Measurements from ENCODE around the gene PTPN14. TPM values are rescaled to one million over a fixed set of nuclear protein-coding genes. Genes with fewer than 3 reads are reported as not detected.

PTPN14 gene
- total and polyA plus RNA-seq, 2 of the 8 experiments (the other 6 are each of a cell fraction or from before 2014, with no cell fraction given): 14.4 to 93.6 TPM

DNA sequence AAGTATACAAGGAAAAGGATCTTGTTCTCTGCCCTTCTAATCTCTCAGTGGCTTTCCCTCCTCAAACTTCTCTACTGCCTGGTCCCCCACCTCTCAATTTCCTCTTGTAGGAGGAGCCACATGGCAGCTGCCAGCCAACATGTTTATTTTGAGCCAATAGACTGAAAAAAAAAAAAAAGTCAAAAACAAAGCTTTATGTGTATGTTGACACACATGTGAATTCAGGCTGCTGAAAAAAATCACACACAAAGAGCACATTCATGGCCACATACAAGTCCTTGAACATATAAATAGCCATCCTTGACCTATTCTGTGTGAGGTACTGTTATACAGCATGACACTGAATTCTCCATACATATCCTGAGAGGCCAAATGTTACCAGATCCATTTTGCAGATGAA lies 3.7 kb downstream of the PTPN14 start:
- no peaks in the 10 kb centered on the region for H3K27me3 ChIP-seq (replicated peaks in 1 of 4; ENCODE audit: control insufficient read depth in 3 of 4, extremely low read depth in 1 of 4, insufficient read depth in 3 of 4, low read length in 3 of 4)
- TF ChIP-seq, protein P1, sequence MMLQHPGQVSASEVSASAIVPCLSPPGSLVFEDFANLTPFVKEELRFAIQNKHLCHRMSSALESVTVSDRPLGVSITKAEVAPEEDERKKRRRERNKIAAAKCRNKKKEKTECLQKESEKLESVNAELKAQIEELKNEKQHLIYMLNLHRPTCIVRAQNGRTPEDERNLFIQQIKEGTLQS (IDR thresholded peaks at IDR 0.05; ENCODE audit: insufficient read depth, low read depth, low read length): no peak
- TF ChIP-seq NRF1 (IDR thresholded peaks at IDR 0.05; ENCODE audit: low read depth, low read length): no peak
- TF ChIP-seq CHD1 (IDR thresholded peaks at IDR 0.05; ENCODE audit: low read depth, low read length): no peak
- TF ChIP-seq POLR2AphosphoS5 (IDR thresholded peaks at IDR 0.05; ENCODE audit: low read depth, low read length): no peak
- no peaks in the 10 kb centered on the region for H3K9me3 ChIP-seq (ENCODE audit: insufficient read depth in 2 of 2, low read depth in 1 of 2, low read length in 1 of 2)
- H3K23ac ChIP-seq (ENCODE audit: insufficient read length): no peak overlapping the region
- H3K56ac ChIP-seq (replicated peaks; ENCODE audit: insufficient read length, low read depth, low read length): no peak overlapping the region
- peaks cover 8% of the 10 kb centered on the region; the same call in 1 of the 2 replicates for H3K23me2 ChIP-seq (ENCODE audit: low read depth, low read length)
- no peak overlapping the region for H2BK12ac ChIP-seq (ENCODE audit: low read depth, low read length)
- H3K27ac ChIP-seq (ENCODE audit: low read depth, low read length): no peak overlapping the region
- no peak for DNase-seq (ENCODE audit: low read depth in 1 of 2, low spot score in 2 of 2)
- ChIA-PET POLR2A (ENCODE audit: partially characterized antibody) (interaction anchor here (1.0 kb wide), 1 partner anchor 57 kb away, joined by 3 read pairs; no protein-coding TSS in a partner anchor), CTCF (ENCODE audit: partially characterized antibody) (interaction anchor here (0.6 to 7.2 kb wide), 12 partner anchors 9 to 335 kb away, joined by 3 to 54 read pairs (median 3); no protein-coding TSS in a partner anchor)
- peak overlapping the region; percentile 9; the same call in 1 of the 2 replicates for H2BK20ac ChIP-seq (ENCODE audit: low read length)
- no peak overlapping the region for H3K14ac ChIP-seq (ENCODE audit: insufficient read length)
- H3K18ac ChIP-seq (ENCODE audit: extremely low read depth, low read length): no peak overlapping the region
- H4K5ac ChIP-seq (ENCODE audit: insufficient read length, low read depth, low read length): no peak overlapping the region
- H3K36me3 ChIP-seq (ENCODE audit: control insufficient read depth in 2 of 4, insufficient read depth in 4 of 4, low read length in 3 of 4): no peaks in the 10 kb centered on the region
- peaks cover 12% of the 10 kb centered on the region for H3K79me1 ChIP-seq (ENCODE audit: low read depth, low read length)
- peaks cover 26 to 78% of the 10 kb centered on the region in 2 experiments for H3K79me2 ChIP-seq (ENCODE audit: control insufficient read depth in 1 of 2, insufficient read depth in 2 of 2, low read length in 2 of 2)
- H2BK120ac ChIP-seq (replicated peaks; ENCODE audit: low read depth, low read length): no peak overlapping the region
- no peak overlapping the region for H2AK5ac ChIP-seq (ENCODE audit: low read depth, low read length)
- H2BK5ac ChIP-seq (ENCODE audit: low read depth, low read length): no peak overlapping the region
- no peak overlapping the region for H3K4me3 ChIP-seq (ENCODE audit: extremely low read depth in 1 of 4, insufficient read depth in 2 of 4, low read depth in 3 of 4, low read length in 4 of 4)
- no peak overlapping the region for H3K4ac ChIP-seq (replicated peaks; ENCODE audit: insufficient read length, low read depth, low read length)
- no peak overlapping the region for H4K91ac ChIP-seq (replicated peaks; ENCODE audit: insufficient read length, low read length)
- H2AFZ ChIP-seq (ENCODE audit: low read length): no peak overlapping the region
- H4K8ac ChIP-seq (ENCODE audit: extremely low read depth, insufficient read depth, low read length): no peak overlapping the region
- FAIRE-seq: no peak
- no peak overlapping the region for H3K9ac ChIP-seq (replicated peaks in 1 of 4; ENCODE audit: extremely low read depth in 1 of 4, low read depth in 3 of 4, low read length in 3 of 4)
- H4K20me1 ChIP-seq (replicated peaks in 1 of 2; ENCODE audit: control insufficient read depth in 1 of 2, insufficient read depth in 2 of 2, low read length in 2 of 2): peaks cover 3 to 10% of the 10 kb centered on the region in 2 experiments
- peaks cover 2 to 13% (median 4%) of the 10 kb centered on the region in 4 experiments; a peak in 6 of 7 replicates for H3K4me1 ChIP-seq (replicated peaks in 1 of 4; ENCODE audit: control insufficient read depth in 3 of 4, insufficient read depth in 4 of 4, low read length in 3 of 4)
- no peak overlapping the region for H2BK15ac ChIP-seq (ENCODE audit: low read length)
- no peak overlapping the region; a peak in 1 of 4 replicates for H3K4me2 ChIP-seq (ENCODE audit: insufficient read depth in 1 of 2, low read depth in 2 of 2, low read length in 2 of 2)
